GM19467 (cell line): ENCODE results near the gene PTGR1.

ENCODE experiments used
- ATAC-seq: cut with Tn5 transposase; IDR thresholded peaks from one replicate; pipeline ENCODE4 v1.9.1; 2021; ENCODE audit warnings: mild to moderate bottlenecking, moderate library complexity; ENCODE audit not compliant: unreplicated experiment

Gene PTGR1

GRCh38 chr9:111542497-111543254 is 56.8 kb downstream of the PTGR1 start:
- ATAC-seq = no peak

- no peak for ATAC-seq
Observed at GRCh38 chr9:111533099-111533790, 66.2 kb downstream of the PTGR1 start.

GRCh38 chr9:111531716-111532115 is 67.7 kb downstream of the PTGR1 start:
- ATAC-seq = no peak

- ATAC-seq = no peak
Observed at GRCh38 chr9:111529787-111530186, 69.7 kb downstream of the PTGR1 start.

DNA sequence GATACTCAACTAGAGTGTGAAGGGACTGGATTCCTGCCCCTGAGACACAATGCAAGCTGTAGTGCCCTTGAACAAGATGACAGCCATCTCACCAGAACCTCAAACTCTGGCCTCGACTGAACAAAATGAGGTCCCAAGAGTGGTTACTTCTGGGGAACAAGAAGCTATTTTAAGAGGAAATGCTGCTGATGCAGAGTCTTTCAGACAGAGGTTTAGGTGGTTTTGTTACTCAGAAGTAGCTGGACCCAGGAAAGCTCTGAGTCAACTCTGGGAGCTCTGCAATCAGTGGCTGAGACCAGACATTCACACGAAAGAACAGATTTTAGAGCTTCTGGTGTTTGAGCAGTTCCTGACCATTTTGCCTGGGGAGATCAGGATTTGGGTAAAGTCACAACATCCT is 72.1 kb downstream of the PTGR1 start:
- no peak for ATAC-seq

DNA sequence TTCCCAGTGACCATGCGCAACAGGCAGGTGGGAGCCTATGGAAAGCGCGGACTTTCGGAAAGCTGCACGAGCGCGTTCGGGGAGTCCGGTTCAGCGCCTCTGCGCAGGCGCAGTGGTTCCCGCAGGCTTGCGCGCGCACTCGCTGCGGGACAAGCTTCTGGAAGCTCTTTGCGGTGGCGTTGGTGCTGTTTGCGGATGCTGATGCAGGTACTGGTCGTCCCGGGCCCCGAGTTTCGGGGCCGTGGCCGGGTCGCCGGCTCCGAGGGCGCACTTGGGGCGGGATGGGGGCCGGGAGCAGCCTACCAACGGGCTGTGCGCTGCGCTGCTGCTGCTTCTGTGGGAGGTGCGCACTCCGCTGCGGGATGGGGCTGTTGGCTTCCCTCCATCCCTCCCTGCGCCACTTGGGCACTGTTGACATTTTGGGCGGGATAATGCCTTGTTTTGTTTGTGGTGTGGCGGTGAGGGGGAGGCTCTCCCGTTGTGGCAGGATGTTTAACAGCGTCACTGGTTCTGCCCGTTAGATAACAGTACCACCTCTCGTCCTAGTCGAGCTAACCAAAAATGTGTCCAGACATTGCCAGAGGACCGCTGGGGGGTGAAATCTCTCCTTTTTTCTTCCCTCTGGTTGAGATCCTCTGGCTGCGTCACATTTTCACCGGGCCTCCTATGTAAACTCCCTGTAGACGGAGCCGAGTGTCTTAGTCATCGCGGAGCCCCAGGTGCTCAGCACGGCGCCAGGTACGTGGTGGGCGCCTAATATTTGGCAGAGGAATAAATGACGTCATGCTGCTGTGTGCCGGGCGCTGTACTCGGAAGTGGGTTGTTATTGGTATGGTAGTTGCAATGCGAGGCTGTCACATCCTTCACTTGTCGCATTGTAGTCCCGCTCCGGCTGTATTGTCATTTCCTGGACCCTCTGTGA is 74.1 kb downstream of the PTGR1 start, which contains the start of gene ZNF483:
ZNF483 (plus strand) TSS at position 124 of the 922 bp plus-strand sequence. CDS start 2,217 bp downstream, outside the sequence.
- ATAC-seq = no peak

DNA sequence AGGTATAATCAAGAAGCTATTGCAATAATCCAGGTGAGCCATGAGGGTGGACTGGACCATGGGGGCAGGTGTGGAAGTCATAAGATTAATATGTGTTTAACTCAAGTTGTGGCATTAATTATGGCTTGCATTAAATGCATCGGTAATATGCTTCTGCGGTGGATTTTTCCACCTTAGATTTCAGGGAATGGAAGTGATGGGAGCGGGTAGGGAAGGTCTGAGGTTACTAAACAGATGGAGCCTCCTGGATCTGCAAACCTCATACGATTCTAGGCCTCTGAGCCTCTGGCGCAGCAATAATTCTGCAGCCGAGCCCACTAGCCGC is 74.8 kb downstream of the PTGR1 start:
- no peak for ATAC-seq

GRCh38 chr9:111516061-111516465 is 83.4 kb downstream of the PTGR1 start:
- ATAC-seq = no peak

- ATAC-seq = no peak
Observed at GRCh38 chr9:111514967-111515366, 84.5 kb downstream of the PTGR1 start.
